Stimulated activated CD4-positive, alpha-beta T cell treated with anti-CD3 and anti-CD28 coated beads, Interleukin-4, amount 100 ng/mL, for 48 hours (primary cell): ENCODE measurements around the gene PRLR.
A peak's percentile ranks its signal among the peaks of the same experiment; 100 is the strongest.
"Not testable (repeated sequence)": the region's sequence is repeated elsewhere in the genome, so short reads cannot be mapped to it uniquely, and the experiment has no call there.

ENCODE experiments used
- DNase-seq, 2 donors: peaks; one replicate each; pipeline ENCODE4 v3.0.0-alpha.2; 2020; ENCODE audit warnings: low read depth in 2 of 2

Gene PRLR

GRCh38 chr5:35127006-35127405 lies 103.3 kb downstream of the PRLR start:
- no peak for DNase-seq

GRCh38 chr5:35125746-35126145 lies 104.5 kb downstream of the PRLR start:
- DNase-seq: no peak

- no peak for DNase-seq
Measured at GRCh38 chr5:35124932-35125331, 105.4 kb downstream of the PRLR start.

GRCh38 chr5:35122819-35123218 lies 107.5 kb downstream of the PRLR start:
- no peak for DNase-seq

GRCh38 chr5:35120715-35121114 lies 109.6 kb downstream of the PRLR start:
- no peak for DNase-seq

- no peak for DNase-seq
Measured at GRCh38 chr5:35117967-35118366, 112.3 kb downstream of the PRLR start.

GRCh38 chr5:35115920-35116319 lies 114.4 kb downstream of the PRLR start:
- DNase-seq: no peak

GRCh38 chr5:35114698-35115097 lies 115.6 kb downstream of the PRLR start:
- no peak for DNase-seq

GRCh38 chr5:35112300-35112699 lies 118.0 kb downstream of the PRLR start:
- no peak for DNase-seq

GRCh38 chr5:35104550-35104949 lies 125.7 kb downstream of the PRLR start:
- not testable (repeated sequence) for DNase-seq

GRCh38 chr5:35103637-35104299 lies 126.5 kb downstream of the PRLR start:
- DNase-seq: no peak

- DNase-seq: not testable (repeated sequence)
Measured at GRCh38 chr5:35101720-35102119, 128.6 kb downstream of the PRLR start.

GRCh38 chr5:35101016-35101415 lies 129.3 kb downstream of the PRLR start:
- no peak for DNase-seq

GRCh38 chr5:35098214-35098613 lies 132.1 kb downstream of the PRLR start:
- no peak for DNase-seq

GRCh38 chr5:35096932-35097331 lies 133.4 kb downstream of the PRLR start:
- DNase-seq: no peak

GRCh38 chr5:35096216-35096615 lies 134.1 kb downstream of the PRLR start:
- no peak for DNase-seq

- DNase-seq: no peak
Measured at GRCh38 chr5:35095366-35095765, 134.9 kb downstream of the PRLR start.

GRCh38 chr5:35094948-35095347 lies 135.3 kb downstream of the PRLR start:
- no peak for DNase-seq

- no peak for DNase-seq
Measured at GRCh38 chr5:35092703-35093102, 137.6 kb downstream of the PRLR start.

GRCh38 chr5:35091704-35092103 lies 138.6 kb downstream of the PRLR start:
- DNase-seq: no peak

GRCh38 chr5:35089334-35090314 lies 140.7 kb downstream of the PRLR start:
- DNase-seq: peak; percentile 31 to 33

GRCh38 chr5:35087991-35088390 lies 142.3 kb downstream of the PRLR start:
- no peak for DNase-seq

GRCh38 chr5:35083150-35083549 lies 147.1 kb downstream of the PRLR start:
- DNase-seq: no peak
